ENCODE data around the gene FUOM. TPM values are rescaled to one million over a fixed set of nuclear protein-coding genes. Genes with fewer than 3 reads are reported as not detected.

Gene FUOM
- total and polyA plus RNA-seq, 10 of the 15 experiments (the other 5 are each of a cell fraction or from before 2014, with no cell fraction given): 1.8 to 41.7 (median 25.6) TPM

- TF ChIP-seq PRDM15 (CRISPR knock-in tag; IDR thresholded peaks at IDR 0.05) (no peak), ZZZ3 (IDR thresholded peaks at IDR 0.05; ENCODE audit: control insufficient read depth, insufficient read length, low read depth) (no peak), CREB1 (IDR thresholded peaks at IDR 0.05; ENCODE audit: low read depth) (no peak), CBX3 (IDR thresholded peaks at IDR 0.05; ENCODE audit: borderline replicate concordance, low read depth) (no peak), CEBPB (IDR thresholded peaks at IDR 0.05; ENCODE audit: borderline replicate concordance in 1 of 2, low read depth in 2 of 2, low read length in 2 of 2) (no peak), MTA2 (IDR thresholded peaks at IDR 0.05; ENCODE audit: low read depth) (no peak), ATF2 (IDR thresholded peaks at IDR 0.05; ENCODE audit: low read length) (no peak), MEF2A (IDR thresholded peaks at IDR 0.05; ENCODE audit: insufficient read depth, low read depth, low read length) (no peak), ZBTB11 (CRISPR knock-in tag; IDR thresholded peaks at IDR 0.05) (no peak), ZNF207 (IDR thresholded peaks at IDR 0.05; ENCODE audit: borderline replicate concordance) (no peak)
These were observed 11.4 kb downstream of the FUOM start (continued) for GRCh38 chr10:133346413-133346812.
